ENCODE results near the gene PFDN1. TPM values are rescaled to one million over a fixed set of nuclear protein-coding genes. Genes with fewer than 3 reads are reported as not detected.

Gene PFDN1
- total RNA-seq, 1 donor from 2014 or later, result 57.9 TPM

DNA sequence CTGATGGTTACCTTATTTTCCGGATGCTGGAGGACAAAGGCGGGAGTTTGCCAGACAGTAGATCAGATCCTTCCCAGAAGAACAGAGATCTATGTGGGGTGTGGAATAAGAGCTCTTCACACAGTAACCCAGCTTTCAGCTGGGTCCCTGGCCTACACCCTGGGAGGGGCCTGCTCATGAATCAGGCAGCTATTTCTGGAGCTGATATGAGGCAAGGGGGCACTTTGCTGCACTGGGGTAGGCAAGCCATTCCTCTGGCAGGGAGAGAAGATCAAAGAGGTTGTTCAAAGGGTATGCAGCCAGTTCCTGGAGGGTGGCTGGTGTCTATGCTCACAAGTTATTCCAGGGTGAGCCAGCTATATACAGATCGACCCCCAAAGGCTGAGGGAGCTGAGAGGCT is 79.3 kb downstream of the PFDN1 start:
- peaks cover 8% of the 10 kb centered on the region for H3K4me1 Mint-ChIP-seq (ENCODE audit: unreplicated experiment)
- no peak overlapping the region for H3K4me3 Mint-ChIP-seq
- H3K27ac Mint-ChIP-seq, result peak overlapping the region; percentile 44
- H3K9me3 Mint-ChIP-seq, result no peaks in the 10 kb centered on the region
- TF ChIP-seq, protein P1, sequence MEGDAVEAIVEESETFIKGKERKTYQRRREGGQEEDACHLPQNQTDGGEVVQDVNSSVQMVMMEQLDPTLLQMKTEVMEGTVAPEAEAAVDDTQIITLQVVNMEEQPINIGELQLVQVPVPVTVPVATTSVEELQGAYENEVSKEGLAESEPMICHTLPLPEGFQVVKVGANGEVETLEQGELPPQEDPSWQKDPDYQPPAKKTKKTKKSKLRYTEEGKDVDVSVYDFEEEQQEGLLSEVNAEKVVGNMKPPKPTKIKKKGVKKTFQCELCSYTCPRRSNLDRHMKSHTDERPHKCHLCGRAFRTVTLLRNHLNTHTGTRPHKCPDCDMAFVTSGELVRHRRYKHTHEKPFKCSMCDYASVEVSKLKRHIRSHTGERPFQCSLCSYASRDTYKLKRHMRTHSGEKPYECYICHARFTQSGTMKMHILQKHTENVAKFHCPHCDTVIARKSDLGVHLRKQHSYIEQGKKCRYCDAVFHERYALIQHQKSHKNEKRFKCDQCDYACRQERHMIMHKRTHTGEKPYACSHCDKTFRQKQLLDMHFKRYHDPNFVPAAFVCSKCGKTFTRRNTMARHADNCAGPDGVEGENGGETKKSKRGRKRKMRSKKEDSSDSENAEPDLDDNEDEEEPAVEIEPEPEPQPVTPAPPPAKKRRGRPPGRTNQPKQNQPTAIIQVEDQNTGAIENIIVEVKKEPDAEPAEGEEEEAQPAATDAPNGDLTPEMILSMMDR (conservative IDR thresholded peaks at IDR 0.05), result no peak
- H3K27me3 Mint-ChIP-seq, result no peaks in the 10 kb centered on the region
- no peak for DNase-seq (ENCODE audit: extremely low spot score, unreplicated experiment)
- H3K36me3 Mint-ChIP-seq, result no peaks in the 10 kb centered on the region

DNA sequence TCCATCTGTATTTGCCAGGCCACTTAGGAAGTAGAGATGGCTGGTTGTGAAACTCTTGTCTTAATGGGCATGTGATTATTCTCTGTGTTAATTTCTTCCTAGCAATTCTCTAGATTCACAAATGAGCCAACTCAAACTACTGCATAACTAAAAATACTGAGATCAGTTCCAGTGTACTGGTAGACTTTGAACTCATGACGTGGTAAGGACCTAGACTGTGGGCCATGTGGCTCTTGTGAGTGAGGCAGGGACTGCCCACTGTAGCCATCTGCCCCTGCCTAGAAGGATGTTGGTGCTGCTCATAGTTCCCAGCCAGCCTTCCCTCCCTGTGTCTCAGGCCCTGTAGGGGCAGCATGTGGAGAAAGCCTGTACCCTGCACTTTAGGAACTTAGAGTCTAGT is 80.5 kb downstream of the PFDN1 start:
- TF ChIP-seq, protein P1 (conservative IDR thresholded peaks at IDR 0.05), result no peak
- Mint-ChIP-seq H3K4me1 (ENCODE audit: unreplicated experiment) (peaks cover 8% of the 10 kb centered on the region), H3K4me3 (no peak overlapping the region), H3K27ac (peak overlapping the region; percentile 44), H3K9me3 (no peaks in the 10 kb centered on the region), H3K36me3 (no peaks in the 10 kb centered on the region), H3K27me3 (no peaks in the 10 kb centered on the region)
- DNase-seq (ENCODE audit: extremely low spot score, unreplicated experiment), result no peak

DNA sequence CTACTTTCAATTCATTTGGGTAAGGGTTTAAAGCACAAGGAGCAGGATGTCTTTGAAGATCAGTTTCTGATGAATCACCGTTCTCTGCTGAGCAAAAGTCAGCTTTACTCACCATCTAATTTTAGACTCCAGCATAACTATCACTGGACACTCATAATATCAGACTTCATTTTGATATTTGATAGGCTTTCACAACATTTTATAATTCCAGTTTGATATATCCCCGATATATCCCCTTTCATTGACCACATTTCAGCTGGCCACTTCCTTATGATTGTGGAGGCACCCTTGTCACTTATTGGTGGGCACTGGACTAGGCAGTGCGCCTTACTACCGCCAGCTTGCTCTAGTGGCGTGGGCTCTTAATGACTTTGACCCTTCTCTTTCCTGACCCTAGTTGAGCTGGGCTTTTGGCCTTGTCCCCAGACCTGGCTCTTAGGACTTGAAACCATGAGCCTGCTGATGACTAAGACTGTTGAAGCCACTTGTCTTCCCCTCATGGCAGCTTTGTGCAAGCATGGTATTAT is 81.1 kb downstream of the PFDN1 start:
- no peak overlapping the region for H3K4me3 Mint-ChIP-seq
- no peaks in the 10 kb centered on the region for H3K36me3 Mint-ChIP-seq

DNA sequence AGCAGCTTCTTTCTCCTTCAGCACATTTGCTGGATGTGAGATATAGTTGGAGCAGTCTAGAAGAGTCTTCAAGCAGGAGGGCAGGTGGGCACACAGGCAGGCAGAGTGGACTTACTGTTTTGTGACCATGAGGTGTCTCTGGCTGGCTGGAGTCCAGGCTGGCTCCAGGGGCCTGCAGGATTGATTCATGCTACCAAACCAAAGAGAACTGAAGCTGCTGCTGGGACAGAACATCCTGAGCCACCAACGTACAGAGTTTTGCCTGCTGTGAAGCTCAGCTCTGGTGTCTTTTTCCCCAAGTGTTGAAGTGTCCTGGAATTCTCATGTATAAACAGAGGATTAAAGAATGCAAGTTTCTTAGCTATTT is 82.2 kb downstream of the PFDN1 start:
- no peaks in the 10 kb centered on the region for H3K27me3 Mint-ChIP-seq
- TF ChIP-seq, protein P1 (conservative IDR thresholded peaks at IDR 0.05), result no peak
- no peaks in the 10 kb centered on the region for H3K9me3 Mint-ChIP-seq
- H3K4me1 Mint-ChIP-seq (ENCODE audit: unreplicated experiment), result peaks cover 8% of the 10 kb centered on the region
- H3K27ac Mint-ChIP-seq, result peak overlapping the region; percentile 51
- no peak overlapping the region for H3K4me3 Mint-ChIP-seq
- no peaks in the 10 kb centered on the region for H3K36me3 Mint-ChIP-seq
- DNase-seq (ENCODE audit: extremely low spot score, unreplicated experiment), result no peak

More for the DNA sequence above, 81.1 kb downstream of the PFDN1 start:
- TF ChIP-seq, protein P1 (conservative IDR thresholded peaks at IDR 0.05), result no peak
- DNase-seq (ENCODE audit: extremely low spot score, unreplicated experiment), result no peak
- Mint-ChIP-seq H3K4me1 (ENCODE audit: unreplicated experiment) (peaks cover 8% of the 10 kb centered on the region), H3K27ac (peak overlapping the region; percentile 44), H3K27me3 (no peaks in the 10 kb centered on the region), H3K9me3 (no peaks in the 10 kb centered on the region)

DNA sequence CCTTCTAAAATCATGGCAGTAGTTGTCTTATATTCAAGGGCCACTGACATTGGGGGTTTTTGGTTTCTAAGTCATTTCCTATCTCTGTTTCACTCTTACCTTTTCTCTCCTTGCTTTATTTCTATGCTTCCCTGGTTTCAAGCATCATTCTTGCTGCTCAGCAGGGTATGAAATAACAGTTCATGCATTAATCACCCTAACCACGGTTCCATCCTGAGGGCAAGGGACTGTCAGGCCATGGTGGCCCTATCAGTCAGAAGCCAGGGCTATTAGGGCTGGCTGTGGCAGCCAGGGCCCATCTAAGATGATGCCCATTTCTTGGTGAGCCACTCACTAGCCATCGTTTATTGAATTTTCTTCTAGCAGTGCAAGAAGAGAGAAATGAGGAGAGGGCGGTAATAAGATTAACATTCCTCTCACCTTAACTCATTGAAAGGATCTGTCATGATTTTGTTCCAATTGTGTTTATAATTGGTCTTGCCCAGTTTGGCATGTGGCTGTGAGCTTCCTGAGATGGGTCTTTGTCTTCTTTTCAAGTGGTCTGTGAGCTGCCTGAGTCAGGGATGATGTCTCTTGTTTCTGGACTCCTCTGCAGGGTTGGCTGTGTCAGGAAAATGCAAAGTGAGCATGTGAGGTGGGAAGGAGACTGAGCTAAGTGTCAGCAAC is 82.7 kb downstream of the PFDN1 start:
- TF ChIP-seq, protein P1 (conservative IDR thresholded peaks at IDR 0.05), result no peak
- no peaks in the 10 kb centered on the region for H3K36me3 Mint-ChIP-seq
- no peak overlapping the region for H3K4me3 Mint-ChIP-seq
- DNase-seq (ENCODE audit: extremely low spot score, unreplicated experiment), result no peak
- peak overlapping the region; percentile 51 for H3K27ac Mint-ChIP-seq
- no peaks in the 10 kb centered on the region for H3K9me3 Mint-ChIP-seq
- H3K27me3 Mint-ChIP-seq, result no peaks in the 10 kb centered on the region
- peaks cover 8% of the 10 kb centered on the region for H3K4me1 Mint-ChIP-seq (ENCODE audit: unreplicated experiment)
